GM06990 (cell line): Measurements from ENCODE around the gene PRKCH.

Source experiments
- DNase-seq: peaks from one replicate; pipeline ENCODE4 v3.0.0-alpha.2; 2011; ENCODE audit not compliant: insufficient read length; ENCODE audit errors: extremely low read depth
- H3K27me3 ChIP-seq: replicated peaks from 2 replicates; pipeline ENCODE4 v1.6.0; 2011; ENCODE audit warnings: low read length; ENCODE audit not compliant: control insufficient read depth, insufficient read depth
- H3K36me3 ChIP-seq: 2 replicates; pipeline ENCODE4 v1.5.1; 2011; ENCODE audit warnings: low read length; ENCODE audit not compliant: control insufficient read depth, insufficient read depth
- H3K4me3 ChIP-seq: replicated peaks from 2 replicates; pipeline ENCODE4 v1.5.1; 2011; ENCODE audit warnings: low read depth, mild to moderate bottlenecking, control low read depth, low read length
- CTCF ChIP-seq: IDR thresholded peaks from 2 replicates; pipeline ENCODE4 v1.5.1; 2011; ENCODE audit warnings: low read length, control low read depth, mild to moderate bottlenecking, inconsistent platforms; ENCODE audit not compliant: insufficient read depth, poor library complexity, severe bottlenecking

The PRKCH gene

GRCh38 chr14:61498811-61499210, 177.4 kb downstream of the PRKCH start:
- H3K27me3 ChIP-seq = no peaks in the 10 kb centered on the region
- no peak for TF ChIP-seq CTCF
- no peak overlapping the region for H3K4me3 ChIP-seq
- H3K36me3 ChIP-seq = no peaks in the 10 kb centered on the region
- DNase-seq = no peak

- Histone ChIP-seq H3K27me3 (no peaks in the 10 kb centered on the region), H3K36me3 (no peaks in the 10 kb centered on the region), H3K4me3 (no peak overlapping the region)
- TF ChIP-seq CTCF = no peak
- no peak for DNase-seq
Observed at GRCh38 chr14:61499991-61500390, 178.6 kb downstream of the PRKCH start.

GRCh38 chr14:61501714-61502458, 180.5 kb downstream of the PRKCH start:
- H3K4me3 ChIP-seq = no peak overlapping the region
- no peaks in the 10 kb centered on the region for H3K36me3 ChIP-seq
- DNase-seq = no peak
- H3K27me3 ChIP-seq = no peaks in the 10 kb centered on the region
- no peak for TF ChIP-seq CTCF

GRCh38 chr14:61502459-61503093, 181.2 kb downstream of the PRKCH start:
- Histone ChIP-seq H3K36me3 (no peaks in the 10 kb centered on the region), H3K4me3 (peak overlapping the region; percentile 20; the same call in 1 of the 2 replicates), H3K27me3 (no peaks in the 10 kb centered on the region)
- TF ChIP-seq CTCF = no peak
- DNase-seq = no peak

- TF ChIP-seq CTCF = no peak
- H3K27me3 ChIP-seq = no peaks in the 10 kb centered on the region
- H3K36me3 ChIP-seq = no peaks in the 10 kb centered on the region
- peak; percentile 79 for DNase-seq
- H3K4me3 ChIP-seq = peak overlapping the region; percentile 16
Observed at GRCh38 chr14:61503167-61503801, 181.9 kb downstream of the PRKCH start.
